Right ventricle myocardium superior (tissue), 1 donor: ENCODE results near the gene PHKG2. TPM values are rescaled to one million over a fixed set of nuclear protein-coding genes. Genes with fewer than 3 reads are reported as not detected.
"Not testable (repeated sequence)": the region's sequence is repeated elsewhere in the genome, so short reads cannot be mapped to it uniquely, and the experiment has no call there.

Source experiments
- ATAC-seq: fragments of 200-7000 bp; cut with Tn5 transposase; one replicate; pipeline ENCODE4 v1.9.1; 2020; ENCODE audit warnings: mild to moderate bottlenecking; ENCODE audit not compliant: poor library complexity
- DNase-seq: peaks from one replicate; pipeline ENCODE4 v3.0.0-alpha.2; 2020
- intact Hi-C: fragments of 100-400 bp; cut with DNase I; formaldehyde crosslinking; loops from one replicate; pipeline ENCODE4 v1.11.2; 2022
- long read RNA-seq: library from polyadenylated mRNA; unstranded; transcript quantifications from one replicate; pipeline ENCODE4 v2.0.0, GENCODE V29; 2021
- total RNA-seq: library from RNA; stranded (reverse); fragmentation: NEBNext Ultra II Directional; extraction: Animal tissue kit (Norgen Biotek cat#: 25700); gene quantifications from one replicate; pipeline ENCODE4 v1.2.1, GENCODE V29; 2021
- donor health status: DM: no; HTN: yes; CAD: no; lungs with severe emphysema.

PHKG2 gene, protein sequence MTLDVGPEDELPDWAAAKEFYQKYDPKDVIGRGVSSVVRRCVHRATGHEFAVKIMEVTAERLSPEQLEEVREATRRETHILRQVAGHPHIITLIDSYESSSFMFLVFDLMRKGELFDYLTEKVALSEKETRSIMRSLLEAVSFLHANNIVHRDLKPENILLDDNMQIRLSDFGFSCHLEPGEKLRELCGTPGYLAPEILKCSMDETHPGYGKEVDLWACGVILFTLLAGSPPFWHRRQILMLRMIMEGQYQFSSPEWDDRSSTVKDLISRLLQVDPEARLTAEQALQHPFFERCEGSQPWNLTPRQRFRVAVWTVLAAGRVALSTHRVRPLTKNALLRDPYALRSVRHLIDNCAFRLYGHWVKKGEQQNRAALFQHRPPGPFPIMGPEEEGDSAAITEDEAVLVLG
- 13.4 TPM for total RNA-seq
- long read RNA-seq, full-length matches to known transcripts, result 34 of 41 reads
- long read RNA-seq, partial matches to known transcripts, result 0 of 41 reads
- long read RNA-seq, other reads (novel, unspliced or antisense), result 7 of 41 reads

DNA sequence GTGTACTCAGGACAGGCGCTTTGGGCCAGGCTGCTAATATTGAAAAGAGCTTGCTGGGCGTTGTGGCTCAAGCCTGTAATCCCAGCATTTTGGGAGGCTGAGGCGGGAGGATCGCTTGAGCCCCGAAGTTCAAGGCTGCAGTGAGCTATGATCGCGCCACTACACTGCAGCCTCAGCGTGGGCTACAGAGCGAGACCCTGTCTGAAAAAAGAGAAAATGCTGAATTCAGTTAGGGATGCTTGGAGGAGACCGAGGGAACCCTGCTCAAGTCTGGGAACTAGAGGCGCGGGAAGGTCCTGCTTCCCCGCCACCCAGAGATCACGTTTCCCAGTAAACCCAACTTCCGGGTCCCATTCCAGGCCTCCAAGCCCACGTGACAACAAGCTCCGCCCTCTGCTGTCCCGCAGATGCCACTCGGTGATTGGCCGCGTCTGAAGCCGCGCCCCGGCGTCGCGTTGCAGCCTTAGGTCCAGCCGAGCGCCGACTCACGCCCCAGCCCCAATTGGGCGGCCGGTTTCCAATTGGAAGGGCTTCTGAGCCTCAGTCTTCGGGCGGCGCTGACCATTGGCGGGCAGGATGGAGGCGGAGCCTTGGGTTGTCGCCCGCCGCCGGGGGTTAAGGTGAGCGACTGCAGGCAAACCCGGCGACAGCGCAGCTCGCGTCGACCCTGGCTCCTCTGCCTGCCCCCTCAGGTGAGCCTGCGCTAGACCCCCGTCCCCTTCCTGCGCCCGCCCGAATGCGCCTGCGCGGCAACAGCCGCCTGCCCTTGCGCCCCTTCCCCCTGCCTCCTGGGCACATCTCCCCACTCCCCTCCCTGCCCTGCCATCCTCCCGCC is at the start of gene PHKG2:
TSS of gene PHKG2 (plus strand) at position 627 of the 835 bp plus-strand sequence. CDS start 396 bp downstream, outside the sequence.
- intact Hi-C loops, result no loop called here
- ATAC-seq, result peak; percentile 97
- peak; percentile 100 for DNase-seq

- DNase-seq (peak; percentile 91), ATAC-seq (peak; percentile 80)
- intact Hi-C loops, result no loop called here
These were observed 49.2 kb upstream of the PHKG2 start, which contains the start of gene SRCAP for GRCh38 chr16:30698816-30699614. Gene SRCAP, plus strand, starts transcription at chr16:30699171. Its CDS starts 1,654 bp downstream, at chr16:30700825.

DNA sequence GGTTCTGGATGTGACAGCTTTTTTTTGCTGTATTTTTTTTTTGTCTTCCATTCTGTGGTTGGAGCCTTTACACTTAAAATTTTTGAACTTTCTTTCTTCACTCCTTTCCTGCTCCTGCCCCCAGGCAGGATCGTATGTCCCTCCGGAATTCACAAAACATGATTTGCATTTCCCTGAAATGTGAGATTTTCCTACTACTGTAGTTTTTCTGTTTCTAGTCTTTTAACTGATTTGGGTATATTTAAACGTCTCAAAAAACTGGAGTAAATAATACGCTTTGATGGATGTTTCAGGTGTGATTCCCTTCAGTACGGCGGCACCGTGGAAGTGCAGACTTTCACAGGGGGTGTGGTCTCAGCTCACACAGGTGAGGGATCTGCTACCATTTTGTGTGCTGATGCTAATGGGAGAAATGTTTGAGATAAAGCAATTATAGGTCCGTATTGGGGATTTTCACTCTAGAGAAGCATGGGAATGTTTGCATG is 48.6 kb upstream of the PHKG2 start:
- no peak for ATAC-seq
- intact Hi-C loops, result no loop called here
- peak; percentile 24 for DNase-seq

- DNase-seq (peak; percentile 66), ATAC-seq (no peak)
- intact Hi-C loops, result no loop called here
These were observed 47.7 kb upstream of the PHKG2 start for GRCh38 chr16:30700491-30700890.

DNA sequence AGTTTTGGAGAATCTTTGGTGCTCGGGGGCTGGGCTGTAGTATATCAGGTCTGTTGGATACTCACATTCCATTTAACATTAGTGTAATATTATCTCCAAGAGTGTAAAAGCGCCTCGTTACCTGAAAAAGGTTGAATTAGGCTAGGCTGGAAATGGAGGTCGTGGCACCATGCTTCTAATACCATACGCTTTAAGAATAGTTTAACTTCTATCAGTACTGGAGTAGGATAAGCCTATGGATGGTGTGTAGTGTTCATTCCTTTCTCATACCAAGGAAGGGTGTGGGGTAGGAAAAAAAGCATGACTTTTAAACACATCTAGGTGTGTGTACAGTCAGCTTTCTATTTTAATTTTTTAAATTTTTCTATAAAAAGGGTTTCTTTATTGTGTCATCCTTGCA is 47.3 kb upstream of the PHKG2 start:
- intact Hi-C loops, result no loop called here
- ATAC-seq, result no peak
- DNase-seq, result no peak

GRCh38 chr16:30703071-30703470 is 45.2 kb upstream of the PHKG2 start:
- intact Hi-C loops, ATAC-seq: not testable (repeated sequence)
- DNase-seq, result peak; percentile 13

DNA sequence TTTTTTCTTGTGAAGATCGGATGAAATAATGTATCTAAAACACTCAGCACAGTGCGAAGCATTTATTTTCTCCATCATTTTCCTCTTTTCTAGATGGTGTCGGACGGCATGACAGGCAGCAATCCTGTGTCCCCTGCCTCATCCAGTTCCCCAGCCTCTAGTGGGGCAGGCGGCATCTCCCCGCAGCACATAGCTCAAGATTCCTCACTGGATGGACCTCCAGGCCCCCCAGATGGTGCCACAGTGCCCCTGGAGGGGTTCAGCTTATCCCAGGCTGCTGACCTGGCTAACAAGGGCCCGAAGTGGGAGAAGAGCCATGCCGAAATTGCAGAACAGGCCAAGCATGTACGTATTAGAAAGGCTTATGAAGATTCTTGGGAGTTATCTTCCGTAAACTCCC is 44.3 kb upstream of the PHKG2 start:
- intact Hi-C loops, result no loop called here
- DNase-seq, result peak; percentile 15
- no peak for ATAC-seq

DNA sequence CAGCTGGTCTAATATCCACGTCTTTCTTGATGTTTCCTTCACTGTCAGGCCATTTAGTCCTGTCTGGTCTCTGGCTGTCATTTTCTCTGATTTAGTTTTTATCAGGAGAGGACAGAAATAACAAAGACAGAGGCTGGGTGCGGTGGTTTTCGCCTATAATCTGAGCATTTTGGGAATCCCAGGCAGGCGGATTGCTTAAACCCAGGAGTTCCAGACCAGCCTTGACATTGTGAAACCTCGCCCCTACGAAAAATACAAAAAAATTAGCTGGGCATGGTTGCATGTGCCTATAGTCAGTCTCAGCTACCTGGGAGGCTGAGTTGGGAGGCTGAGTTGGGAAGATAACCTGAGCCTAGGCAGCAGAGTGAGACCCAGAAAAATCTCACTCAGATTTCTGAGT is 42.2 kb upstream of the PHKG2 start:
- intact Hi-C loops, result no loop called here
- ATAC-seq, result no peak
- DNase-seq, result no peak

DNA sequence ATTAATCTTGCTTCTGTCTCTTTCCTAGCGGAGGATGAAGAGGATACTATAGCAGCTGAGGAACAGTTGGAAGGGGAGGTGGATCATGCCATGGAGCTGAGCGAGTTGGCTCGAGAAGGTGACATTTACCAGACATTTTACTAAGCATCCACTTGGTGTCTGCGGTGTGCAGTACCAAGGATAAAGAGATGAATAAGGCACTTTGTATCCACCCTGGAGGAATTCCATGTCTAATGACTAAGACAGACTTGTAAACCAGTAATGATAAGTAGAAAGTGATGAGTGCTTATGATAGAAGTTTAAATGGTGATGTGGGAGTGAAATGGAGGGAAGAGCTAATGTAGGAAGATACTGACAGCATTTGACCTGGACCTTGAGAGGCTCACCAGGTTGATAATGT is 37.3 kb upstream of the PHKG2 start:
- ATAC-seq (no peak), DNase-seq (no peak)
- intact Hi-C loops, result no loop called here

GRCh38 chr16:30711712-30712111 is 36.5 kb upstream of the PHKG2 start:
- intact Hi-C loops, result no loop called here
- ATAC-seq (no peak), DNase-seq (peak; percentile 10)

DNA sequence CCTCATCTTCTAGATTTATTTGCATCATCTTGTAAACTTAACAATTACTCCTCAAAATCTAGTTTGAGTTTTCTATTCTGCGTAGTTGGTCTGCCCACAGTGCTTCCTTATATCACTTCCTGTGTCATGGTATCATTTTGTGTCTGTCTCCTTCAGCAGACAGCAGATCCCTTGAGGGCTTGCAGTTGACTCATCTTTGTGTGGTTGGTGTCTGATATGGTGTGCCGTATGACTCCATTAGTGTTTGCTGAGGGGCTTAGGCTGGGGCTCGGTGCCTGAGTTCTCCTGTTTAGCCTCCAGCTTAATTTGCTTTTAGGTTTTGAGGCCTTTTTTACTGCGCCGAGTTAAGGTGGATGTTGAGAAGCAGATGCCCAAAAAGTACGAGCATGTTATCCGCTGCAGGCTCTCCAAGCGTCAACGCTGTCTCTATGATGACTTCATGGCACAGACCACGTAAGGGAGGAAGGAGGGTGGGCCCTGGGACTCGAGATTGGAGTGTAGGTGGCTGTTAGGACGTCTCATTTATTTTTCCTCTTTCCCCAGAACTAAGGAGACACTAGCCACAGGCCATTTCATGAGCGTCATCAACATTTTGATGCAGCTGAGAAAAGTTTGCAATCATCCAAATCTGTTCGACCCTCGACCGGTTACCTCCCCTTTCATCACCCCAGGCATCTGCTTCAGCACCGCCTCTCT is 32.3 kb upstream of the PHKG2 start:
- ATAC-seq, result no peak
- intact Hi-C loops, result no loop called here

GRCh38 chr16:30720086-30720485 is 28.1 kb upstream of the PHKG2 start:
- intact Hi-C loops, result no loop called here
- ATAC-seq, result no peak
- DNase-seq, result no peak

More for the DNA sequence above, 32.3 kb upstream of the PHKG2 start:
- no peak for DNase-seq

- DNase-seq (no peak), ATAC-seq (no peak)
- intact Hi-C loops, result no loop called here
These were observed 27.5 kb upstream of the PHKG2 start for GRCh38 chr16:30720694-30721093.

DNA sequence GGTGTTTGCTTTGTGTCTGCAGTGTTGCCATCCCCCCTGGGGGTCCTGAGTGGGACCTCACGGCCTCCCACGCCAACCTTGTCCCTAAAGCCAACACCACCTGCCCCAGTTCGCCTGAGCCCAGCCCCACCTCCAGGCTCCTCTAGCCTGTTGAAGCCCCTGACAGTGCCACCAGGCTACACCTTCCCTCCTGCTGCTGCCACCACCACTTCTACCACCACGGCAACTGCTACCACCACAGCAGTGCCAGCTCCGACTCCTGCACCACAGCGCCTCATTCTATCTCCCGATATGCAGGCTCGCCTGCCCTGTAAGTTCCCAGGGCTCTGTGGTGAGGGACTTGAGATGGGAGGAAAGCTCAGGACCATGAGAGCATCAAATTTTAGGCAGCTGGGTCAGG is 27.1 kb upstream of the PHKG2 start:
- intact Hi-C loops, result no loop called here
- DNase-seq (no peak), ATAC-seq (no peak)

GRCh38 chr16:30721606-30722005 is 26.6 kb upstream of the PHKG2 start:
- DNase-seq (no peak), ATAC-seq (no peak)
- intact Hi-C loops, result no loop called here

GRCh38 chr16:30722443-30722842 is 25.8 kb upstream of the PHKG2 start:
- intact Hi-C loops, result no loop called here
- no peak for ATAC-seq
- DNase-seq, result no peak

DNA sequence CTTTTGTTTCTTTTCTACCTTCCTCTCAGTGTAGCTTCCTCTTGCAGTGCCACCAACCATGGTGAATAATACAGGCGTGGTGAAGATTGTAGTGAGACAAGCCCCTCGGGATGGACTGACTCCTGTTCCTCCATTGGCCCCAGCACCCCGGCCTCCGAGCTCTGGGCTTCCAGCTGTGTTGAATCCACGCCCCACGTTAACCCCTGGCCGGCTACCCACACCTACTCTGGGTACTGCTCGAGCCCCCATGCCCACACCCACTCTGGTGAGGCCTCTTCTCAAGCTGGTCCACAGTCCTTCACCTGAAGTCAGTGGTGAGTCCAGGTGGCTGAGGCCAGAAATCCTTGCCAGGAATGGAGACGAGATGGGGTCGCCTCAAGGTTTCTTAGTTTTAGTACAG is 25.3 kb upstream of the PHKG2 start:
- ATAC-seq (no peak), DNase-seq (no peak)
- intact Hi-C loops, result no loop called here

- intact Hi-C loops, result no loop called here
- no peak for ATAC-seq
- DNase-seq, result no peak
These were observed 24.4 kb upstream of the PHKG2 start for GRCh38 chr16:30723725-30724355.
